CD4-positive, alpha-beta T cell treated with Interleukin-21 for 1 hour (primary cell): Measurements from ENCODE around the gene SPAAR.
A peak's percentile ranks its signal among the peaks of the same experiment; 100 is the strongest.
"Not testable (repeated sequence)": the region's sequence is repeated elsewhere in the genome, so short reads cannot be mapped to it uniquely, and the experiment has no call there.

Experiments used
- DNase-seq: peaks from one replicate; pipeline ENCODE4 v3.0.0-alpha.2; 2020

Gene SPAAR

GRCh38 chr9:35909274-35909673 is at the start of gene SPAAR:
TSS of gene SPAAR (plus strand) at chr9:35909490. CDS start at chr9:35910464, 974 bp downstream.
- no peak for DNase-seq

- DNase-seq: no peak
Measured at GRCh38 chr9:35859990-35860339, 49.3 kb upstream of the SPAAR start.

GRCh38 chr9:35861161-35861897 is 48.0 kb upstream of the SPAAR start:
- no peak for DNase-seq

- no peak for DNase-seq
Measured at GRCh38 chr9:35862328-35862727, 47.0 kb upstream of the SPAAR start.

- DNase-seq: no peak
Measured at GRCh38 chr9:35863583-35863982, 45.7 kb upstream of the SPAAR start.

- no peak for DNase-seq
Measured at GRCh38 chr9:35864695-35865255, 44.5 kb upstream of the SPAAR start.

- no peak for DNase-seq
Measured at GRCh38 chr9:35867538-35867937, 41.8 kb upstream of the SPAAR start.

GRCh38 chr9:35868933-35869332 is 40.4 kb upstream of the SPAAR start:
- no peak for DNase-seq

- DNase-seq: no peak
Measured at GRCh38 chr9:35869621-35870216, 39.6 kb upstream of the SPAAR start.

GRCh38 chr9:35870351-35870923 is 38.9 kb upstream of the SPAAR start, which contains the start of gene OR13J1:
TSS of gene OR13J1 (minus strand) at chr9:35870401. CDS start at chr9:35870401, 0 bp downstream.
- no peak for DNase-seq

- no peak for DNase-seq
Measured at GRCh38 chr9:35871545-35871944, 37.7 kb upstream of the SPAAR start.

- DNase-seq: no peak
Measured at GRCh38 chr9:35872505-35872904, 36.8 kb upstream of the SPAAR start.

GRCh38 chr9:35882263-35882848 is 26.9 kb upstream of the SPAAR start:
- DNase-seq: peak; percentile 73

- DNase-seq: no peak
Measured at GRCh38 chr9:35882996-35883395, 26.3 kb upstream of the SPAAR start.

GRCh38 chr9:35884908-35885307 is 24.4 kb upstream of the SPAAR start:
- not testable (repeated sequence) for DNase-seq

- no peak for DNase-seq
Measured at GRCh38 chr9:35891646-35892045, 17.6 kb upstream of the SPAAR start.

- no peak for DNase-seq
Measured at GRCh38 chr9:35892051-35892450, 17.2 kb upstream of the SPAAR start.

- no peak for DNase-seq
Measured at GRCh38 chr9:35896570-35896969, 12.7 kb upstream of the SPAAR start.

- not testable (repeated sequence) for DNase-seq
Measured at GRCh38 chr9:35897376-35898099, 11.8 kb upstream of the SPAAR start.

GRCh38 chr9:35898337-35898736 is 11.0 kb upstream of the SPAAR start:
- DNase-seq: no peak

GRCh38 chr9:35899021-35899420 is 10.3 kb upstream of the SPAAR start:
- no peak for DNase-seq

- peak; percentile 71 for DNase-seq
Measured at GRCh38 chr9:35903049-35903448, 6.2 kb upstream of the SPAAR start.

GRCh38 chr9:35904338-35904737 is 5.0 kb upstream of the SPAAR start:
- DNase-seq: no peak
